ENCODE results near the gene ABHD17C.

GRCh38 chr15:80744415-80744814, 49.3 kb downstream of the ABHD17C start:
- TF ChIP-seq YY1 (IDR thresholded peaks at IDR 0.05; ENCODE audit: low read depth, low read length) (no peak), CTCF (IDR thresholded peaks at IDR 0.05; ENCODE audit: control extremely low read depth in 1 of 3, insufficient read depth in 1 of 3, low read depth in 1 of 3, low read length in 3 of 3) (no peak), ZNF274 (IDR thresholded peaks at IDR 0.05; ENCODE audit: borderline replicate concordance, extremely low read depth, low read length) (no peak), PHF8 (conservative IDR thresholded peaks at IDR 0.05; ENCODE audit: low read depth, low read length) (no peak), GTF2F1 (IDR thresholded peaks at IDR 0.05; ENCODE audit: borderline replicate concordance, low read depth, low read length) (no peak)

Measured in H1 (cell line).